Measurements from ENCODE around the gene NPHP4.

- TF ChIP-seq ZNF274 (IDR thresholded peaks at IDR 0.05; ENCODE audit: low read depth, low read length) (no peak), YY1 (IDR thresholded peaks at IDR 0.05; ENCODE audit: insufficient read depth, insufficient read length) (no peak)
These were observed 20.5 kb upstream of the NPHP4 start for GRCh38 chr1:6012529-6013318.
